OCI-LY1 (cell line): ENCODE measurements around the gene EDN1.

Experiments used
- CTCF ChIP-seq: fragments of 200-600 bp; sonication (generic), shearing (Covaris generic); IDR thresholded peaks from 2 replicates; pipeline ENCODE4 v1.5.1; 2017; ENCODE audit warnings: mild to moderate bottlenecking, antibody characterized with exemption, low read length, moderate library complexity, mixed read lengths
- EZH2 ChIP-seq: fragments of 200-600 bp; sonication (generic), shearing (Covaris generic); IDR thresholded peaks from 2 replicates; pipeline ENCODE4 v1.8.0; 2017; ENCODE audit warnings: borderline replicate concordance, mixed run types, mild to moderate bottlenecking, antibody characterized with exemption, low read length, moderate library complexity, mixed read lengths

GRCh38 chr6:12325872-12326271, 35.7 kb downstream of the EDN1 start:
- no peak for TF ChIP-seq CTCF
- TF ChIP-seq EZH2 = no peak
